ENCODE measurements around the gene CAPN9.

CAPN9 gene

DNA sequence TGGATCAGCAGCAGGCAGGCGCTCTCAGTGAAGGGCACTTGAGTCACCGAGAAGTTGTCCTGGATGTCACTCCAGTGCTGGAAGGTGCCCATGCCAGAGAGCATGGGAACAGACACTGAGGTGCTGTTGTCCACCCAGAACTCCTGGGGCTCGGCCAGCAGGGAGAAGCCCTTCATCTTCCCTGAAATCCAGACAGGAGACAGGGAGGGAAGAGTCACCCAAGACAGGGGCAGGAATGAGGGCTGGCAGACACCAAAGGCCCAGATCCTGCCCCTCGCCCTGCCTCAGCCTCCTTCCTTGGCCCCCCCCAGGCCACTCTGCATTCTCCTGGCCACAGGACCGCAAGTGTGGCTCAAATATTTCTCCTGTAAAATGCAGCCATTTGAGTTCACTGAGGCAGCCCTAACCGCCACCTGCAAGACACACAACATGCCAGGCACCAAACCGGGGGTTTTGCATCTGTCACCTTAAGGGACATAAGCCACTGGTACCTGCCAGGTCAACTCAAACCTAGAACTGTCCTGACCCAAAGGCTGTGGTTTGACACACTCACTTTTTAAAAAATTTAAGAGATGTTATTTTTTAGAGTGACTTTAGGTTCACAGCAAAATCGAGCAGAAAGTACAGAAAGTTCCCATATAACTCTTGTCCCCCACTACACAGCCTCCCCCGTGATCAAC, 41.0 kb upstream of the CAPN9 start:
- no peak for DNase-seq (ENCODE audit: low read depth)
- TF ChIP-seq, protein P1, sequence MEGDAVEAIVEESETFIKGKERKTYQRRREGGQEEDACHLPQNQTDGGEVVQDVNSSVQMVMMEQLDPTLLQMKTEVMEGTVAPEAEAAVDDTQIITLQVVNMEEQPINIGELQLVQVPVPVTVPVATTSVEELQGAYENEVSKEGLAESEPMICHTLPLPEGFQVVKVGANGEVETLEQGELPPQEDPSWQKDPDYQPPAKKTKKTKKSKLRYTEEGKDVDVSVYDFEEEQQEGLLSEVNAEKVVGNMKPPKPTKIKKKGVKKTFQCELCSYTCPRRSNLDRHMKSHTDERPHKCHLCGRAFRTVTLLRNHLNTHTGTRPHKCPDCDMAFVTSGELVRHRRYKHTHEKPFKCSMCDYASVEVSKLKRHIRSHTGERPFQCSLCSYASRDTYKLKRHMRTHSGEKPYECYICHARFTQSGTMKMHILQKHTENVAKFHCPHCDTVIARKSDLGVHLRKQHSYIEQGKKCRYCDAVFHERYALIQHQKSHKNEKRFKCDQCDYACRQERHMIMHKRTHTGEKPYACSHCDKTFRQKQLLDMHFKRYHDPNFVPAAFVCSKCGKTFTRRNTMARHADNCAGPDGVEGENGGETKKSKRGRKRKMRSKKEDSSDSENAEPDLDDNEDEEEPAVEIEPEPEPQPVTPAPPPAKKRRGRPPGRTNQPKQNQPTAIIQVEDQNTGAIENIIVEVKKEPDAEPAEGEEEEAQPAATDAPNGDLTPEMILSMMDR (conservative IDR thresholded peaks at IDR 0.05; ENCODE audit: control insufficient read depth, insufficient read depth, low read depth, low read length), result no peak
- no peak overlapping the region for H3K4me3 ChIP-seq (ENCODE audit: control insufficient read depth, low read depth, low read length)

DNA sequence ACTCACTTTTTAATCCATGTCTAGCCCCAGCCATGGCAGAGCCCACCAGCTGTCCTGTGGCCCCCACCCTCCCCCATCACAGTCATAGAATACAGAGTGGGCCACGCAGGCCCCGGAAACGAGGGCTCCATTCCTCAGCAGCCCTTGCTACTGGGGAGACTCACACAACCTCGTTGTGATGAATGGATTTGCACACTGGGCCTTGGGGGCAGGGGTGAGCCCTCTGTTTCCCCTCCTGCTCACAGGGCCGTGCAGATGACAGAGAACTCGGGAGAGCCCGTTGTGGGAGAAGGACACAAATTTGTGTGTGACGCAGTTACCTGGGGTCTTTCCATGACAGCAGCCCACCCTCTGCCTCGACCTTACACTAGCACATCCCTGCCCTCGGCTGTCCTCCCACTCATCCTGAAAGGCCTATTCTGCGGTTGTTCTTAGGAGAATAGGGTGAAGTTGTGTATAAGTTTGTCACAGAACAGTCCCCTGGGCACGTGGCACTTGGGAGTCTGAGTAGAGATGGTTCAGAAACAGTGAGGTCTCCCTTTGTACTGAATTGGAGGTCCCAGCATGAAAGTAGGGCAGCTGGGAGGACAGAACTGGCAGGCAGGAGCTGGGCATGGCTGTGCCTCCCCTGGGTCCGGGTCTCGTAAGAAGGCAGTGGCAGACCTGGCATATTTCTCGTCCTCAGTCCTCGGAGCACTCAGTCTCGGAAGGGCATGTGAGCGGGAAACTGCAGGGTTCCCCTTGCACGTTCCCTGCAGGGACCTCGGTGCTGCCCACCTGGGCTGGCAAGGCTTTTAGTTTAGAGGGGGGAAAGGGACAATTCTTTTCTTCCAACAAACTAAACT, 40.1 kb upstream of the CAPN9 start:
- H3K4me3 ChIP-seq (ENCODE audit: control insufficient read depth, low read depth, low read length), result no peak overlapping the region
- TF ChIP-seq, protein P1 (conservative IDR thresholded peaks at IDR 0.05; ENCODE audit: control insufficient read depth, insufficient read depth, low read depth, low read length), result no peak
- DNase-seq (ENCODE audit: low read depth), result no peak

DNA sequence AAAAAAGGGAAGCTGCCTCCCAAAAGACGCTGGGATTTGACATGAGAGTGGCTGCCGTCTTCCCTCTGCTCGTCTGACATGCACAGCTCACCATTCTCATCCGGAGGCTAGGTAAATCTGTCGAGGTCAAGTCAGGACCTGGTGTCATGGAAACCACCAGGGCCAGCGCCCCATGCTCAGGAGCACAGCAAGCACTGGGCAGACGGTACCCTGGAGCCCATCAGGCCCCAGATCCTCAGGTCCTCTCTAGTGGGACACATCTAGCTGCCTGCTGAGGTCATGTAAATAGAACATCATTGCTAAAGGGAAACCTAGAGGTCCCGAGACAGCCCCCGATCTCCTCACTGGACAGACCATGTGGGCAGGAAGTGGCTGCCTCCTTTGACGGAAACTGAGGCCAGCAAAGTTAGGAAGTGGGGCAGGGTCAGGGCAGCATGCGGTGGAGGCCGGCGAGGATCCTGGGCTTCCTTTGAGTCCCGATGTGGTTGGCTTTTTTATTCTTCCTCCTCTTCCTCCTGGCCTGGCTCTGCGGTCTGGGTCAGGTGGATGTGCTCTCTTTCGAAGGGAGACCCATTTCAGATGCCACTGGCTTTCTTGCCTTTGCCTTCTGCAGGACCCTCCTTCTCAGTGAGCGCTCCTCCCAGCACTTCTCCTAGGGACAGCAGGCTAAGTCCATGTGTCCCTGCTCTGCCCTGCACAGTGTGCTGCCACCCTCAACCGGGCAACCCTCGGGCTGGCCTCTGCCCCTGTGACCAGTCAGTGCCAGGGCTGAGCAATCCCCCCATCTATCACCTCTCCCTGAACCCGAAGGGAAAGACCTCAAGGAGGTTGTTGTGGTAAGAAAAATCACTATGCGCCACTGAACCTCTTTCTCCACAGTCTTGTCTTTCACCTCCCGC, 39.2 kb upstream of the CAPN9 start:
- no peak for DNase-seq (ENCODE audit: low read depth)
- TF ChIP-seq, protein P1 (conservative IDR thresholded peaks at IDR 0.05; ENCODE audit: control insufficient read depth, insufficient read depth, low read depth, low read length), result no peak
- H3K4me3 ChIP-seq (ENCODE audit: control insufficient read depth, low read depth, low read length), result no peak overlapping the region

DNA sequence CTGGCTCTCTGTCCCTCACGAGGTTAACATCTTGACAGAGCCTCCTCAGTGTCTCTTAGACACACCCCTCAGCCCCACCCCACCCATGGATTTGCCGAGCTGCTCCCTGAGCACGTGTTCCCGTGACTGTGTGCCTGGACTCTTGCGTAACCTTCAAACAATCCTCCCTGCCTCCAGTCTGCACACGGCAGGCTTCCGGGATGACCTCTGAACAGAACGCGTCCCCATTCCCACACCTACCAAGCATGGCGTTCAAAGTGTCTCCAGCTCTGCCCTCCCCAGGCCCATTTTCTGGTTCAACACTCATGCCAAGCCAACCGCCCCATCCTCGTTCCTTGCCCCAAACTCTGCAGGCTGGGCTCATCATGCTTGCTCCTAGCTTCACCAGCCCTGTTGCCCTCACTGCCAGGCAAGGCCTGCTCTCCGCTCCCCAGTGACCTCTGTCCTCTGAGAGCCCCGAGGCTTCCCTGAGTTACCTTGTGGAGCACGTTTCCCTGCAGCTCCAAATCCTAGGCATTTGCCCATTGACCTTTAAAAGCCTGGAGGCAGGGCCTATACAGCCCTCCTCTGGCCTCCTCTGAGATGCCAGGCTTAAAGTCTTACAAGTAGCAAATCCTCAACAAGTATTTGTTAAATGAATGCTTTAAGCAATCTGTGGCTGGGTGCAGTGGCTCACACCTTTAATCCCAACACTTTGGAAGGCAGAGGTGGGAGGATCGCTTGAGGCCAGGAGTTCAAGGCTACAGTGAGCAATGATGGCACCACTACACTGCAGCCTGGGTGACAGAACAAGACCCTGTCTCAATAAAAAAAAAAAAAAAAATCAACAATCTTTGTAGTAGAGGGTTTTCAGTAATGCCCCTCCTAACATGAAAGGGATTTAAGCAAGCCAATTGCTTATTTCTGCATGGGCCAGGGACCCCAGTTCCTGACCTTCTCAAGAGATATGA, 38.3 kb upstream of the CAPN9 start:
- peak; percentile 48 for DNase-seq (ENCODE audit: low read depth)
- no peak overlapping the region for H3K4me3 ChIP-seq (ENCODE audit: control insufficient read depth, low read depth, low read length)
- TF ChIP-seq, protein P1 (conservative IDR thresholded peaks at IDR 0.05; ENCODE audit: control insufficient read depth, insufficient read depth, low read depth, low read length), result no peak

DNA sequence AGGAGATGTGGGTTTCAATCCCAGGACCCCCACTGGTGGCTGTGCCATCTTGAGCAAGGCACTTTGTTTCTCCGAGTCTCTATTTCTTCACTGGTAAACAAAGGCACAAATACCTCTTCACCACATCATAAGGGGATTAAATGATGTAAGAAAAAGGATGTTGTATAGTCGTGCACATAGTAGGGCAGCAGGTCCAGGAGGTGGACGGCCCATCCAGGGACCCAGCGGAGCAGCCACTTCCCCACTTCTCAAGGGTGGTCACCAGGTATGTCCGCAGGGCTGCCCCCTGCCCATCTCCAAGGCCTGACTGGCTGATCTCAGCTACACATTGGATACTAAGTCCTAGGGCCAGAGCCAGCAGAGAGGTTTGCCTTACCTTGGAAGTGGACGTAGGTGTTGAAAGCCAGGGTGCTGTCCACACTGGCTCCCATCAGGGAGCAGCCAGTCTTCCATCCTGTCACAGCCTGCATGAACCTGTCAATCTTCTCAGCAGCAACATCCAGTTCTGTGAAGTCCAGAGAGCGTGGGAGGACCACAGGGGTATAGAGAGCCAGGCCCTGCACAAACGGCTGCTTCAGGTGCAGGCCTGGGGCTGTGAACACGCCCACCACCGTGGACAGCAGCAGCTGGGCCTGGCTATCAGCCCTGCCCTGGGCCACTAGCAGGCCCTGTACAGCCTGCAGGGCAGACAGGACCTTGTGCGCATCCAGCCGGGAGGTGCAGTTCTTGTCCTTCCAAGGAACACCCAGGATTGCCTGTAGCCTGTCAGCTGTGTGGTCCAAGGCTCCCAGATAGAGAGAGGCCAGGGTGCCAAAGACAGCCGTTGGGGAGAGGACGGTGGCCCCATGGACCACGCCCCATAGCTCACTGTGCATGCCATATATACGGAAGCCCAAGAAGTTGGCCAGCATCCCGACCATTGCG, 37.3 kb upstream of the CAPN9 start:
- H3K4me3 ChIP-seq (ENCODE audit: control insufficient read depth, low read depth, low read length), result no peak overlapping the region
- DNase-seq (ENCODE audit: low read depth), result no peak
- TF ChIP-seq, protein P1 (conservative IDR thresholded peaks at IDR 0.05; ENCODE audit: control insufficient read depth, insufficient read depth, low read depth, low read length), result no peak
